ENCODE measurements around the gene CYP2S1. TPM values are rescaled to one million over a fixed set of nuclear protein-coding genes. Genes with fewer than 3 reads are reported as not detected.

CYP2S1 gene, protein sequence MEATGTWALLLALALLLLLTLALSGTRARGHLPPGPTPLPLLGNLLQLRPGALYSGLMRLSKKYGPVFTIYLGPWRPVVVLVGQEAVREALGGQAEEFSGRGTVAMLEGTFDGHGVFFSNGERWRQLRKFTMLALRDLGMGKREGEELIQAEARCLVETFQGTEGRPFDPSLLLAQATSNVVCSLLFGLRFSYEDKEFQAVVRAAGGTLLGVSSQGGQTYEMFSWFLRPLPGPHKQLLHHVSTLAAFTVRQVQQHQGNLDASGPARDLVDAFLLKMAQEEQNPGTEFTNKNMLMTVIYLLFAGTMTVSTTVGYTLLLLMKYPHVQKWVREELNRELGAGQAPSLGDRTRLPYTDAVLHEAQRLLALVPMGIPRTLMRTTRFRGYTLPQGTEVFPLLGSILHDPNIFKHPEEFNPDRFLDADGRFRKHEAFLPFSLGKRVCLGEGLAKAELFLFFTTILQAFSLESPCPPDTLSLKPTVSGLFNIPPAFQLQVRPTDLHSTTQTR
- polyA plus RNA-seq, result 0.14 and 0.34 TPM in 2 replicates

DNA sequence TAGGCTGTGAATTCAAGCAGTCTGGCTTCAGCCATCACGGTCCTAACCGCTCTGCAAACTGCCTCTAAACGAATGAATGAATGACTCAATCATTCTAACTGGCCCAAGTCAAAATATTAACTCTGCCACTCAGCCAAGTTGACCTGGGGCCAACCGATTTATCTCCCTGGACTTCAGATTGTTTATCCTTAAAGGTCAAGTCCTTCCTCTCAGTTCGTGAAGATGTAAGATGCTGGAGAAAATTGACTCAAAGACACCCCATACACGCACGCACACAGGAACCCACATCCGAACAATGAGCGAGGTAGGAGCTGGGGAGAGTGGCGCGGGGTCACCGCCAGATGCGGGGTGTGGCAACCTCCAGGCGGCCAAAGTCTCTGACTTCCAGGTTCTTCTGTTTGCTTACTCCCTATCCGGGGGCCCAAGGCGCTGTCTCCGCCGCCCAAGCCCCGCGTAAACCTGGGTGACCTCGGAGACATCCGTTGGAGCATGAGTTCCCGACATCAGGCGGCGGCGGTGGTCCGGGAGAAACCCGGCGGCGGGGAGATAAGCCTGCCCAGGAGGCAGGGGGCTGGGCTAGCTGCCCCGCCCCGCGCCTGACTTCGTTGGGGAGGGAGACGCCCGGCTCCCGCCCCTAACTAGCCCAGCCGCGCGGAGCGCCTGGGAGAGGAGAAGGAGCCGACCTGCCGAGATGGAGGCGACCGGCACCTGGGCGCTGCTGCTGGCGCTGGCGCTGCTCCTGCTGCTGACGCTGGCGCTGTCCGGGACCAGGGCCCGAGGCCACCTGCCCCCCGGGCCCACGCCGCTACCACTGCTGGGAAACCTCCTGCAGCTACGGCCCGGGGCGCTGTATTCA lies at the start of gene CYP2S1:
CYP2S1 (plus strand) TSS at position 646 of the 856 bp plus-strand sequence; CDS start at position 692, 46 bp downstream.

DNA sequence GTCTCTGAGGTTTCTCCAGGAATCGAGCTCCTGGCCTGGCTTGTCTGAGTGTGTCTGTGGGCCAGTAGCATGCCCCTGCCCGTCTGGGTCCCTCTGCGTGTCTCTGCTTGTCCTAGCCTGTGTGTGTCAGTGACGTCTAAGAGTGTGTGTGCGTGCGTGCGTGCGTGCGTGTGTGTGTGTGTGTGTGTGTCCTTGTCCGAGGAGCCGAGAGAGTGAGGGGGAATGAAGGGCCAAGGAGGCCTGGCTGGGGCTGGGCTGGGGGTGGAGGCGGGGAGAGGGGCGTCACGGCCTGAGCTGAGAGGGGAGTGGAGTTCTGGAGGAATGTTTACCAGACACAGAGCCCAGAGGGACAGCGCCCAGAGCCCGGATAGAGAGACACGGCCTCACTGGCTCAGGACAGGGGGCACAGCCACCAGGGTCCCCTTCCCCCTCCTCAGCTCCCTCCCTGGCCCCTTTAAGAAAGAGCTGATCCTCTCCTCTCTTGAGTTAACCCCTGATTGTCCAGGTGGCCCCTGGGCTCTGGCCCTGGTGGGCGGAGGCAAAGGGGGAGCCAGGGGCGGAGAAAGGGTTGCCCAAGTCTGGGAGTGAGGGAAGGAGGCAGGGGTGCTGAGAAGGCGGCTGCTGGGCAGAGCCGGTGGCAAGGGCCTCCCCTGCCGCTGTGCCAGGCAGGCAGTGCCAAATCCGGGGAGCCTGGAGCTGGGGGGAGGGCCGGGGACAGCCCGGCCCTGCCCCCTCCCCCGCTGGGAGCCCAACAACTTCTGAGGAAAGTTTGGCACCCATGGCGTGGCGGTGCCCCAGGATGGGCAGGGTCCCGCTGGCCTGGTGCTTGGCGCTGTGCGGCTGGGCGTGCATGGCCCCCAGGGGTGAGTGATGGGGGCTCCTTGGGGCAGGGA lies 25.8 kb downstream of the CYP2S1 start, which contains the start of gene AXL:
AXL (plus strand) TSS at position 609 of the 893 bp plus-strand sequence; CDS start at position 779, 170 bp downstream.

Other genes with a start within 250 kb of the CYP2S1 start
- gene CYP2B6, start 201.9 kb upstream of the CYP2S1 start, polyA plus RNA-seq, result not detected in 2 replicates
- gene CYP2A13, start 104.8 kb upstream of the CYP2S1 start, polyA plus RNA-seq, result not detected in 2 replicates
- gene CYP2F1, start 78.8 kb upstream of the CYP2S1 start, polyA plus RNA-seq, result not detected in 2 replicates
- 2.5 and 3.9 TPM in 2 replicates for gene AXL, start 26.0 kb downstream of the CYP2S1 start, polyA plus RNA-seq
- gene HNRNPUL1, start 71.2 kb downstream of the CYP2S1 start, polyA plus RNA-seq, result 14.1 and 15.2 TPM in 2 replicates
- gene CCDC97, start 117.0 kb downstream of the CYP2S1 start, polyA plus RNA-seq, result 1.5 and 3.9 TPM in 2 replicates
- not detected in 2 replicates for gene TGFB1, start 160.7 kb downstream of the CYP2S1 start, polyA plus RNA-seq
- 5.1 and 6.7 TPM in 2 replicates for gene B9D2, start 170.9 kb downstream of the CYP2S1 start, polyA plus RNA-seq
- gene TMEM91, start 183.3 kb downstream of the CYP2S1 start, polyA plus RNA-seq, result 0.43 and 3.3 TPM in 2 replicates
- gene EXOSC5, start 204.1 kb downstream of the CYP2S1 start, polyA plus RNA-seq, result 27.9 and 29.3 TPM in 2 replicates
- 9.6 and 20.9 TPM in 2 replicates for gene BCKDHA, start 204.6 kb downstream of the CYP2S1 start, polyA plus RNA-seq
- gene B3GNT8, start 234.2 kb downstream of the CYP2S1 start, polyA plus RNA-seq, result not detected in 2 replicates
- 14.9 and 20.5 TPM in 2 replicates for gene DMAC2, start 246.7 kb downstream of the CYP2S1 start, polyA plus RNA-seq
- not detected in 2 replicates for gene ERICH4, start 249.9 kb downstream of the CYP2S1 start, polyA plus RNA-seq